Activated CD4-positive, alpha-beta T cell treated with anti-CD3 and anti-CD28 coated beads, Interleukin-2, Interleukin-4, amounts not matched to agents 100 ng/mL and 50 ng/mL, durations not matched to agents 16 hours and 8 hours (primary cell): Measurements from ENCODE around the gene PIH1D1.

ENCODE experiments used
- DNase-seq: peaks from one replicate; pipeline ENCODE4 v3.0.0-alpha.2; 2020; ENCODE audit warnings: low spot score

The PIH1D1 gene

GRCh38 chr19:49434907-49435583 is 16.6 kb downstream of the PIH1D1 start:
- no peak for DNase-seq

DNA sequence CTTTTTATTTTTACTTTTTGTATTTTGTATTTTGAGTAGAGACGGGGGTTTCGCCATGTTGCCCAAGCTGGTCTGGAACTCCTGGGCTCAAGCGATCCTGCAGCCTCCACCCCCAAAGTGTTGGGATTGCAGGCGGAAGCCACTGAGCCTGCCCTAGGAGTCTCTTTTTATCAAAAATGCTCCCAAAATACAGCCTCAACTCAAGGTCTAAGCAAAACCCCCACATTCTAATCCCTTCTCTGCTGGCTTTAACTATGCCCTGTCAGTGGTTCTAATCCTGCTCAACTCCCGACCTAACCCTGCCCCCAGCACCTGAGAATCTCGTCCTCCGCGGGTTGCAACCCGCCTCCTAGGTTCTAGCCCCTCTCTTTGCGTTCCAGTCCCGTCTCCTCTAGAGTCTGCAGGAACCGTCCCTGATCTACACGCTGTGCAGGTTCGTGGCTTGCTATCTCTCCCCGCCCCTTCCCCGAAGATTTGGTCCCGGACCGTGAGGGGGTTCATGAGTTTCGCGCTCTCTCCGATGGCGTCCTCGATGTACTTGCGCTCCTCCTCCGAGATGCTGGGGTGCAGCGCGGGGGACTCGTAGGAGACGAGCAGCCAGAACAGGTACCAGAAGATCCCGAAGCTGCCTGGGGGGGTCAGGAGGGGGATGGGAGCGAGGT is 18.2 kb downstream of the PIH1D1 start:
- DNase-seq, result no peak

- DNase-seq, result no peak
These were observed 19.2 kb downstream of the PIH1D1 start for GRCh38 chr19:49432141-49433073.

GRCh38 chr19:49431330-49431749 is 20.3 kb downstream of the PIH1D1 start:
- DNase-seq, result no peak

- DNase-seq, result no peak
These were observed 20.8 kb downstream of the PIH1D1 start for GRCh38 chr19:49430678-49431329.

DNA sequence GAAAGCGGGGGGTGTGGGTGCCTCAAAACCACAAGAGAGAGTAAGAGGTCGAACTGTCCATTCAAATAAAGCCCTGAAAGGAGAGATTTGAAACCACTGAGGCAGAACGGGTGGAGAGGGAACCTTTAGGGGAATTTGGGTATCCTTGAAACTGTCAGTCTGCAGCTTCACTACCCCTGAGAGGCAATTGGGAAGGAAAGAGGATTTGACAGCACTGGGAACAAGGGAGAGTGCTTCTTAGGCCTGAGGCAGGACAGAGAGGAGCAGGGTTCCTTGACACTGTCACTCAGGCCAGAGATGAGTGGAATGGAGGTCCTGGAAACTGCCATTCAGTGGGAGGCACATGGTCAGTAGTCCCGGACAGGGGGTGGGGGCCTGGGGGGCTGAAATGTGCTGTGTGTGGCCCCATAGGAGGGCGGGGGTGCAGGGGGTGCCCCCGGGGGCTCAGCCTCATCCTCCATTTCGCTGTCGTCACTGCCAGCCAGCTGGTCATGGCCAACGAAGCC is 21.4 kb downstream of the PIH1D1 start:
- no peak for DNase-seq

DNA sequence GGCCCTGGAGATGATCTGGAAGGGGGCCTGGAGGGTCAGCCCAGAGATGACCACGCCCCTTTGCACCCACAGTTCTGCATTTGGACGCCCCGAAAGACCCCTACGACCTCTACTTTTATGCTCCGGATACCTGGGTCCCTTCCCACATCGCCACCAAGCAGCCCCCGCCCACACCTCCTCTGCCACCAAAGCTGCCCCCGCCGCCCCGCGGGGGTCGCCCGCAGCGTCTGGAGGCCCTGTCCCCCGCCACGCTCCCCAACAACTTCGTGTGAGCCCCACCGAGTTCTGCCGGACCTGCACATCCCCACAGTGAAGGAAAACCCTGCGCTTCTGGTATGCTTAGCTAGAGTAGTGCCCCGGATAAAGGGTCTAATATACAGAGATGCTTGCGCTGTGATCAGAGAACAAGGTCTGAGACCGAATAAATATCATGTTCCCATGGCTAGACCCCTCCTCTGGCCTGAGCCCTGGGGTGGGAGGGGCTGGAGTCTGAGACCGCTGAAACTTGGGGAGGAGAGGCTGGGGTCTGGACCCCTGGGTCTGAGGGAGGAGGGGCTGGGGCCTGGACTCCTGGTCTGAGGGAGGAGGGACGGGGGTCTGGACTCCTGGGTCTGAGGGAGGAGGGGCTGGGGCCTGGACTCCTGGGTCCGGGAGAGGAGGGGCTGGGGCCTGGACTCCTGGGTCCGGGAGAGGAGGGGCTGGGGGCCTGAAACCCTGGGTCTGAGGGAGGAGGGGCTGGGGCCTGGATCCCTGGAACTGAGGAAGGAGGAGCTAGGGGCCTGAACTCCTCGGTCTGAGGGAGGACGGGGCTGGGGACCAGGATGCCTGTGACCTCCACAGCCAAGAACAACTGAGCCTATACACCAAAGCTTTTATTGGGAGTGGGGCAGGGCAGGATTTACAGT is 22.8 kb downstream of the PIH1D1 start:
- no peak for DNase-seq

DNA sequence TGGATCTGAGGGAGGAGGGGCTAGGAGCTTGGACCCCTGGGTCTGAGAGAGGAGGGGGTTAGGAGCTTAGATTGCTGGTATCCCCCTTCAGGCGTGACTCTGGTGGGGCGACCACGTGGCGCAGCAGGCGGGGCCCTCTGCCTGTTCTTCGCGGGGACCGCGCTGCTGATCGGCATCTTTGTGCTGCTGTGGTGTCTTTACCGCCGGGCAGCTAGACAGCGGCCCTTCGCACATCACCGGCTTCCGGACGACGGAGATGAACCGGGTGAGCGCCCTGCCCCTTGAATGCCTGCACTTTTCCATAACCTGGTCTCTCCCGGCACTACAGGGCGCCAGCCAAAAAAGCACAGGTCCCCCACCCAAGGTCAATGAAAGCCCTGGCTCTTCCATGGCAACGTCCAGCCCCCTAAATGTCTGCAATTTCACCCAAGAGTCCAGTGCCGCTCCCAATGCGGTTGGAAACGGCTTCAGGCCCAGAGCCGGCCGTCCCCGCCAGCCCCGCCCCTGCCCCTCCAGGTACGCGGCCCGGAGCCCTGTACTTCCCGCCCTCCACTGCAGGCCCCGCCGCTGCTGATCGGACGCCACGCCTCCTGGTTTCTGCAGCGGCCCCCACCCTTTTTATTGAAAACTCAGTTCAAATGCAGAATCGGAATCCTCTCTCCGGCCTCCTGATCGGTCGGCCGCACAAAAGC is 23.6 kb downstream of the PIH1D1 start:
- DNase-seq, result no peak

DNA sequence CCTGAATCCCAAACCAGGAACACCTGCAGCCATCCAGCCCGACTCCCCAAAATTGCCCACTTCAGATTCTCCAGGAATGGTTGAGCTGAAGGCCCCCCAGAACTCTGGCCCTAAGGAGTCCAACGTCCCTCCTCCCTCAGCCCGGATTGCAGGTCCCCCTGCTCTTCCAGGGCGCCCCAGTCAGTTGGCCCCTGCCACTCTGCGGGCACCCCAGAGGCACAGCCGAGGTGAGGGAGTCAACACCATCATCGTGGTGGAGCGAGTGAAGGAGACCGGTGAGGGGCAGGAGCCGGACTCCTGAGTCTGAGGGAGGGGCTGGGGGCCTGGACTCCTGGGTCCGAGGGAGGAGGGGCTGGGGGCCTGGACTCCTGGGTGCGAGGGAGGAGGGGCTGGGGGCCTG is 24.3 kb downstream of the PIH1D1 start:
- no peak for DNase-seq

DNA sequence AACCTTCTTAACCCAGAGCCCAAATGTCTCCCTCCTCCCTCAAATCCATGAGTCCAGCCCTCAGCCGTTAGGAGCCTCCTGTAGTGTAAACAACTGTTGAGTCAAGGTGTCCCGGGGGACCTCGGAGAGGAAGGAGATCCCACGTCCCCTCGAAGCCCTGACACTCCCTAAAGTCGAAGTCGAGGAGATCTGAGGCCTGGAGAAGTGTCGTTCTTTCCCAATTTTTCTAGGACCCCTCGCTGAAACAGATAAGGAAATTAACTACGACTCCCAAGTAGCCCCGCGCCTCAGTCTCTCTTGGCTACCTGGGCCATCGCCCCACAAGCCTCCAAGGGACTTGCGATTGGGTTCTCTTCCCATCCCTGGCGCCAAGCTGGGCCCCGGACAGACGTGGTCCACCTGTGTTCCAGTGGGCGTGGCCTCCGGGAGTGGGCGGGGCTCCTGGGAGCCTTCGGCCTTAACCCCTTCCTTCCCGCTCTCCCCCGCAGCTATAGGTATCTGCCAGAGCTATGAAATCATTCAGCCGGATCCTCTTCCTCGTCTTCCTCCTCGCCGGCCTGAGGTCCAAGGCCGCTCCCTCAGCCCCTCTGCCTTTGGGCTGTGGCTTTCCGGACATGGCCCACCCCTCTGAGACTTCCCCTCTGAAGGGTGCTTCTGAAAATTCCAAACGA is 25.6 kb downstream of the PIH1D1 start:
- no peak for DNase-seq

DNA sequence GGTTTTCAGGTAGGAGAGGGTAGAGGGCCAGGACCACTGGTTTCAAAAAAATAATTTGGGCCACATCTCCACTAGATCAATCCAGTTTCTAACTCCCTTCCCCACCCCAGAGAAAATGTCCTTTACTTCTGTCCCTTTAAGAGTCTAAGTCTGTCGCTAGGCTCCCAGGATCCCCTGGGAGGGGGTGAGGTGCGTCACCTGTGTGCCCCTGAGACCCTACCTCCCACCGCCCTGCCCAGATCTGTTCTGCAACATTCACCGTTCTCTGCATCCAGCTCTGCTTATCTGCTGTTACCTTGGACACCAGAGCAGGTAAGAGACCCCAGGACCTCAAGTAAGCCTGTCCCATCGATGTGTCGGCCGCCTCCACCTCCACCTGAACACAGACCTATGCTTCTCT is 26.4 kb downstream of the PIH1D1 start, which contains the start of gene GFY:
Gene GFY (plus strand): TSS at position 211 of the 400 bp plus-strand sequence. CDS start 1,043 bp downstream, outside the sequence.
- no peak for DNase-seq

DNA sequence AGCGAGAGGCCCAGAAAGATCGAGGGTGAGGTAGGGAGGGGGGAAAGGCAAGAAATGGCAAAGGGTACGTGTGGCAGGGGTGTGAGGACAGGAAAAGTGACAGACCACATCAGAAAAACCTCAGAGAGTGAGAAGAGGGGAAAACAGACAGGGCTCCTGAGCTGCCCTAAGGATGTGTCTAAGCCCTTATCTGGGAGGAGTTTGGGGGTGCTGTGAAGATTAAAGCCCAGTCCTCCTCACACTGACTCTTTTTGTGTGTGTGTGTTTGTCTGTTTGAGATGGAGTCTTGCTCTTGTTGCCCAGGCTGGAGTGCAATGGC is 27.7 kb downstream of the PIH1D1 start:
- DNase-seq, result no peak

DNA sequence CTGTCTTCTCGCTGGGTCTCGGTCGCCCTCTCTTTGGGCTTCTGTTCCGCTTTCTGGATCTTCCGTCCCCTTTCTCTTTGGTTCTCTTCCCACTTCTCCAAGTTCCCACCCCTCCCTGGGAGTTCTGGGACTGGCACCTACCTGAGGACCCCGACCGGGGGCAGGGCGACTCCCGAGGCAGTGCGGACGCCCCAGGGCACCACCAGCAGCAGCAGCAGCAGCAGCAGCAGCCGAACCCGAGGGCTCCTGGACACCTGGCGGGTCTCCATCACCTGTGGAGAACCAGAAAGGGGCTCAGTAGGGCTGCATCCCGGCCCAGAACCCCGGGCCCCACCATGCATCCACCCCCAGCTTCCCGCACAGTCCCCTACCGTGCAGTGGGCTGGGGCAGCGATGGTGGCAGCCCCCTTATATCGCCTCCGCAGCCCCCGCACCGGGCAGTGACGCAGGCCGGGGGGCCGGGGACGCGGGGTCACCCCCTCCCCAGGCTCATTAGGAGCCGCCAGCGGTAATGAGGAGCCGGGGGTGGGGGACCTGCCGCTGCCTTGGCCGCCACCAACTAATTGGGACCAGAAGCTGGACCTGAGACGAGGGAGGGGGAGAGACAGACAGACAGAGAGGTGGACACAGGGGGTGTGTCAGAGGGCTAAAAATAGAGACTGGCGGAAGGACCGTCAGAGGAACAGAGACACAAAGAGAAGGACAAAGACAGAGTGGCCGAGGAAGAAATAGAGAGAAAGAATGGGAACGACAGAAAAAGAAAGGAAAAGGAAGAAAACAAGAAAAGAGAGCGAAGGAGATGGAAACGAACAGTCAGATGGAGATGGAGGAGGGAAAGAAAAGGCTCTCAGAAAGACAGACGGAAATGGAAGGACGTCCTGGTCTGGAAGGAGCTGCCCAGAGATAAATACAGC is 28.3 kb downstream of the PIH1D1 start, which contains the start of gene PTH2:
Gene PTH2 (minus strand): TSS at position 371 of the 914 bp plus-strand sequence. CDS start 102 bp downstream, at position 269.
- DNase-seq, result no peak

GRCh38 chr19:49422407-49423070 is 29.1 kb downstream of the PIH1D1 start:
- no peak for DNase-seq

DNA sequence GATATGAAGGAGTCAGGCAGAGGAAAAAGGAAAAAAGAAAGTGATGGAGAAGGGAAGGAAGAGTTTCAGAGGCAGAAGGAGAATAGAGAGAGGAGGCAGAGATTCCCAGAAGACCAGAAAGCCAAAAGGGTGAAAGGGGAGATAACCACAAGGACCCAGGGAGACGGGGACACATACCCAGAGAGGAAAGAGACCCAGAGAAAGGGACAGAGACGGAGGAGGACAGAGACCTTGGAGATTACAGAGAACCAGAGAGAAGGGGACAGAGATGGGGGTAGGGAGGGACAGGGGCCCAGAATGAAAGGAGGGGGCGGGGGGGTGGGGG is 29.8 kb downstream of the PIH1D1 start:
- DNase-seq, result no peak

GRCh38 chr19:49421039-49421877 is 30.4 kb downstream of the PIH1D1 start:
- DNase-seq, result no peak

DNA sequence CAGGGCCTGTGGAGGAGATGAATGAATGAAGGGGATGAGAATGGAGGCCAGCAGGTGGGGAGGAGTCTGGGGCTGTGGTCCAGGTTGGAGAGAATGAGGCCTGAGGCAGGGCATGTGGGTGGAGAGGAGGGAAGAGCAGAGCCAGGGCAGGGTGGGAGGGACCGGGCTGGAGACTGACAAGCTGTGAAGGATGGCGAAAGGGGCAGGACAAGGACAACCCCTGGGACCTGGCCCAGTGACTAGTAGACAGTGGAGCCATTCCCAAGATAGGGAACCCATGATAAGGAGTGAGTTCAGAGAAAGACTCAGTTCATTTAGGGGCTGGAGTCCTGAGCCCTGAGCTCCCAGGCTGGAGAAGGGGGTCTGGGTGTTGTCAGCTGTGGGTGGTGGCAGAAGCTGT is 31.4 kb downstream of the PIH1D1 start:
- DNase-seq, result no peak
